ENCODE data around the gene FNIP1. TPM values are rescaled to one million over a fixed set of nuclear protein-coding genes. Genes with fewer than 3 reads are reported as not detected.

Gene FNIP1
- total and polyA plus RNA-seq, 2 donors from 2014 or later: 2.9 to 31.1 TPM

DNA sequence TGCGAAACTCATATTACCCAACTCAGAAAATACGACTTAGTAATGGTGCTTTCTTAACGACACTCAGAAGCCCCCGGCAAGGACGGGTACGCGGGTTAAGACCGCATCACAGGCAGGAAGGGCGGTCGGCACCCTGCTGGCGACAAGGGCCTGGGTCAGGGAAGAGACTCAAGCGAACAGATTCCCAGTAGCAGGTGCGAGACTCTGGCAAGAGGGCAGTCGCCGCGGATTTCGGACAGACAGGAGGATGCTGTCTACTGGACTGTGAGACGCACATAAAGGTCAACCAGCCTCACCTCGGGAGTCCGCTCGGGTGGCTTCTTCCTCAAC, 162.2 kb downstream of the FNIP1 start:
- DNase-seq: peak in 1 of 5 donors; percentile 74
- peaks cover 0 to 10% (median 4%) of the 10 kb centered on the region in 3 donors for H3K4me1 ChIP-seq (ENCODE audit: control insufficient read depth in 2 of 3, insufficient read depth in 2 of 3, low read depth in 1 of 3, low read length in 3 of 3)

DNA sequence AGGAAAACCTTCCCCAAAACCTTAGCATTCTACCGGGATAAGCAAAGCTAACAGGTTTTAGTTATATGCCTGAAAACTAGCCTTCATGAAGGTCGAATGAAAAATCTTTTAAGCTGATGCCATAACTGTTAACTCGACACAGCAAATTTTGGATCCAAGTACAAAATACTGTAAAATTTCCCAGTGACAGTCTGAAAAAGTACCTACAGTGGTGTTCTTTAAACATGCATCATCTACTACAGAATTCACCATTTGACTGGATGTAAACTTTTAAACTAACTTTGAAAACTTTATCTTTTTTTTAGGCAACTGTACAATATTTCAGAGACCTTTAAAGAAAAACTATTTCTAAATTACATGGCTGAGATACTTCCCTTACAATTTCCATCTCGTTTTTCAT, 162.6 kb downstream of the FNIP1 start:
- Histone ChIP-seq H3K36me3 (ENCODE audit: control insufficient read depth in 2 of 3, insufficient read depth in 3 of 3, low read length in 3 of 3) (no peaks in the 10 kb centered on the region), H3K4me1 (ENCODE audit: control insufficient read depth in 2 of 3, insufficient read depth in 2 of 3, low read depth in 1 of 3, low read length in 3 of 3) (peaks cover 0 to 10% (median 4%) of the 10 kb centered on the region in 3 donors), H3K9me3 (ENCODE audit: control insufficient read depth in 2 of 3, insufficient read depth in 1 of 3, low read length in 3 of 3) (no peaks in the 10 kb centered on the region), H3K27me3 (ENCODE audit: control insufficient read depth, insufficient read depth, low read length) (no peaks in the 10 kb centered on the region), H3K4me3 (ENCODE audit: low read length in 3 of 3) (peak overlapping the region; percentile 80 to 94 (median 89)), H3K27ac (ENCODE audit: low read depth in 2 of 2, low read length in 2 of 2) (peak overlapping the region; percentile 86 to 98), H3K9ac (ENCODE audit: low read length in 3 of 3) (peak overlapping the region; percentile 37 to 90 (median 84))
- TF ChIP-seq, protein P1, sequence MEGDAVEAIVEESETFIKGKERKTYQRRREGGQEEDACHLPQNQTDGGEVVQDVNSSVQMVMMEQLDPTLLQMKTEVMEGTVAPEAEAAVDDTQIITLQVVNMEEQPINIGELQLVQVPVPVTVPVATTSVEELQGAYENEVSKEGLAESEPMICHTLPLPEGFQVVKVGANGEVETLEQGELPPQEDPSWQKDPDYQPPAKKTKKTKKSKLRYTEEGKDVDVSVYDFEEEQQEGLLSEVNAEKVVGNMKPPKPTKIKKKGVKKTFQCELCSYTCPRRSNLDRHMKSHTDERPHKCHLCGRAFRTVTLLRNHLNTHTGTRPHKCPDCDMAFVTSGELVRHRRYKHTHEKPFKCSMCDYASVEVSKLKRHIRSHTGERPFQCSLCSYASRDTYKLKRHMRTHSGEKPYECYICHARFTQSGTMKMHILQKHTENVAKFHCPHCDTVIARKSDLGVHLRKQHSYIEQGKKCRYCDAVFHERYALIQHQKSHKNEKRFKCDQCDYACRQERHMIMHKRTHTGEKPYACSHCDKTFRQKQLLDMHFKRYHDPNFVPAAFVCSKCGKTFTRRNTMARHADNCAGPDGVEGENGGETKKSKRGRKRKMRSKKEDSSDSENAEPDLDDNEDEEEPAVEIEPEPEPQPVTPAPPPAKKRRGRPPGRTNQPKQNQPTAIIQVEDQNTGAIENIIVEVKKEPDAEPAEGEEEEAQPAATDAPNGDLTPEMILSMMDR (IDR thresholded peaks at IDR 0.05; ENCODE audit: borderline replicate concordance, extremely low read depth, insufficient read depth): no peak
- intact Hi-C loops (cut with DNase I): no loop called here
- FAIRE-seq: no peak
- DNase-seq: no peak

More for the DNA sequence above, 162.2 kb downstream of the FNIP1 start:
- TF ChIP-seq, protein P1 (IDR thresholded peaks at IDR 0.05; ENCODE audit: borderline replicate concordance, extremely low read depth, insufficient read depth): no peak
- intact Hi-C loops (cut with DNase I): no loop called here
- Histone ChIP-seq H3K36me3 (ENCODE audit: control insufficient read depth in 2 of 3, insufficient read depth in 3 of 3, low read length in 3 of 3) (no peaks in the 10 kb centered on the region), H3K27me3 (ENCODE audit: control insufficient read depth, insufficient read depth, low read length) (no peaks in the 10 kb centered on the region), H3K9me3 (ENCODE audit: control insufficient read depth in 2 of 3, insufficient read depth in 1 of 3, low read length in 3 of 3) (no peaks in the 10 kb centered on the region), H3K4me3 (ENCODE audit: low read length in 3 of 3) (peak overlapping the region; percentile 80 to 94 (median 89)), H3K9ac (ENCODE audit: low read length in 3 of 3) (peak overlapping the region; percentile 37 to 90 (median 84)), H3K27ac (ENCODE audit: low read depth in 2 of 2, low read length in 2 of 2) (peak overlapping the region; percentile 86 to 98)
- no peak for FAIRE-seq

DNA sequence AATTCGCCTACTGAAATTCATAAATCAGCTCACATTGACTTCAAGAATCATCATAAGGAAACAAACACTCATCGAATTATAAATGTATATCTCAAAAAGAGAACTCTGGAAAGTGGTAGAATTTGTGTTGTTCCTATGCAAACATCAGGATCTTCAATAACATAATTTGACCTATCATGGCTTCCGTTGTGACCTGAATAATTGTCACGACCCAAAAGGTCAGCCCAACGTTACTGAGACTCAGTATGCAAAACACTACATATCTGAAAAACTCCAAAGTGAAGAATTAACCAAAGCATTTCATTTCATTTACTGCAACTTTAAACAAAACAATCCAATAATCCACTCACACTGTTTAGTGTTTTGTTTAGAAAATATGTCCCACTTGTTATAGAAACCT, 163.0 kb downstream of the FNIP1 start:
- peaks cover 0 to 10% (median 4%) of the 10 kb centered on the region in 3 donors for H3K4me1 ChIP-seq (ENCODE audit: control insufficient read depth in 2 of 3, insufficient read depth in 2 of 3, low read depth in 1 of 3, low read length in 3 of 3)
- no peak for FAIRE-seq
- no peaks in the 10 kb centered on the region for H3K9me3 ChIP-seq (ENCODE audit: control insufficient read depth in 2 of 3, insufficient read depth in 1 of 3, low read length in 3 of 3)
- intact Hi-C loops (cut with DNase I): no loop called here
- H3K27ac ChIP-seq (ENCODE audit: low read depth in 2 of 2, low read length in 2 of 2): no peak overlapping the region
- no peaks in the 10 kb centered on the region for H3K27me3 ChIP-seq (ENCODE audit: control insufficient read depth, insufficient read depth, low read length)
- peak in 1 of 5 donors; percentile 1 for DNase-seq
- H3K9ac ChIP-seq (ENCODE audit: low read length in 3 of 3): peak overlapping the region in 2 of 3 donors; percentile 84 to 90
- TF ChIP-seq, protein P1 (IDR thresholded peaks at IDR 0.05; ENCODE audit: borderline replicate concordance, extremely low read depth, insufficient read depth): no peak
- H3K4me3 ChIP-seq (ENCODE audit: low read length in 3 of 3): peak overlapping the region; percentile 80 to 94 (median 89)
- no peaks in the 10 kb centered on the region for H3K36me3 ChIP-seq (ENCODE audit: control insufficient read depth in 2 of 3, insufficient read depth in 3 of 3, low read length in 3 of 3)

DNA sequence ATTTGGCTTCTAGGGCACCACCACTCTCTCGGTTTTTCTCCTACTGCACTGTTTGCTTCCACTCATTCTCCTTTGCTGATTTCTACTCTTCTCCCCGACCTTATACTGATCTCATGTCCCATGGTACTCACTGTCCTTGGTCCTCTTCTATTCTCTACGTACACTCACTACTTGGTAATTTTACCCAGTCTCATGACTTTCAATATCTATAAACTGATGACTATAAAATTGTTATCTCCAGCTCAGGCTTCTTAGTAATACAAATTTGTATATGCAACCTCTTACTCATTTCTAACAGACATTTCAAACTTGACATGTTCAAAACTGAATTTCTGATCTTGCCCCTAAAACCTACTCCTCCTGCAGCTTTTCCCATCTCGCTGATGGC, 165.9 kb downstream of the FNIP1 start:
- Histone ChIP-seq H3K27me3 (ENCODE audit: control insufficient read depth, insufficient read depth, low read length) (no peaks in the 10 kb centered on the region), H3K27ac (ENCODE audit: low read depth in 2 of 2, low read length in 2 of 2) (no peak overlapping the region), H3K4me3 (ENCODE audit: low read length in 3 of 3) (no peak overlapping the region), H3K4me1 (ENCODE audit: control insufficient read depth in 2 of 3, insufficient read depth in 2 of 3, low read depth in 1 of 3, low read length in 3 of 3) (peaks cover 4 to 6% (median 5%) of the 10 kb centered on the region in 3 donors), H3K9ac (ENCODE audit: low read length in 3 of 3) (no peak overlapping the region), H3K36me3 (ENCODE audit: control insufficient read depth in 2 of 3, insufficient read depth in 3 of 3, low read length in 3 of 3) (no peaks in the 10 kb centered on the region), H3K9me3 (ENCODE audit: control insufficient read depth in 2 of 3, insufficient read depth in 1 of 3, low read length in 3 of 3) (no peaks in the 10 kb centered on the region)
- TF ChIP-seq, protein P1 (IDR thresholded peaks at IDR 0.05; ENCODE audit: borderline replicate concordance, extremely low read depth, insufficient read depth): no peak
- FAIRE-seq: no peak
- no peak for DNase-seq
- intact Hi-C loops (cut with DNase I): no loop called here
